DOHH2 (cell line): ENCODE data around the gene HMGN1.

Source experiments
- H3F3A ChIP-seq: fragments of 200-600 bp; sonication (generic), shearing (Covaris generic); 2 replicates; pipeline ENCODE4 v1.6.0; 2016; ENCODE audit warnings: antibody characterized with exemption, mild to moderate bottlenecking; ENCODE audit not compliant: control insufficient read depth, insufficient read depth
- H3K27ac ChIP-seq: fragments of 200-600 bp; sonication (generic); 2 replicates; pipeline ENCODE4 v1.5.1; 2014; ENCODE audit warnings: low read depth, mild to moderate bottlenecking, low read length, moderate library complexity
- H3K27me3 ChIP-seq: fragments of 200-600 bp; sonication (generic); 2 replicates; pipeline ENCODE4 v1.6.1; 2014; ENCODE audit warnings: mild to moderate bottlenecking, low read length, mixed read lengths; ENCODE audit not compliant: control insufficient read depth
- H3K36me3 ChIP-seq: fragments of 200-600 bp; sonication (generic); 2 replicates; pipeline ENCODE4 v1.6.1; 2014; ENCODE audit warnings: mild to moderate bottlenecking, low read length, moderate library complexity, mixed read lengths; ENCODE audit not compliant: control insufficient read depth
- H3K4me1 ChIP-seq: fragments of 200-600 bp; sonication (generic); 2 replicates; pipeline ENCODE4 v1.6.1; 2014; ENCODE audit warnings: mild to moderate bottlenecking, low read length, mixed read lengths; ENCODE audit not compliant: control insufficient read depth
- H3K4me2 ChIP-seq: fragments of 200-600 bp; sonication (generic); 2 replicates; pipeline ENCODE4 v1.6.0; 2014; ENCODE audit warnings: mild to moderate bottlenecking, low read length, moderate library complexity
- H3K4me3 ChIP-seq: fragments of 200-600 bp; sonication (generic); 2 replicates; pipeline ENCODE4 v1.5.1; 2014; ENCODE audit warnings: mild to moderate bottlenecking, low read length, mixed read lengths
- H3K79me2 ChIP-seq: fragments of 200-600 bp; sonication (generic); 2 replicates; pipeline ENCODE4 v1.6.1; 2014; ENCODE audit warnings: mild to moderate bottlenecking, low read length, mixed read lengths; ENCODE audit not compliant: control insufficient read depth
- H3K9me2 ChIP-seq: fragments of 200-600 bp; sonication (generic); replicated peaks from 2 replicates; pipeline ENCODE4 v1.6.1; 2014; ENCODE audit warnings: mild to moderate bottlenecking, low read length, mixed read lengths; ENCODE audit not compliant: control insufficient read depth
- H3K9me3 ChIP-seq: fragments of 200-600 bp; sonication (generic); 2 replicates; pipeline ENCODE4 v1.6.1; 2014; ENCODE audit warnings: antibody characterized with exemption, low read length, mixed read lengths; ENCODE audit not compliant: control insufficient read depth, insufficient read depth
- H4K20me1 ChIP-seq: fragments of 200-600 bp; sonication (generic); 2 replicates; pipeline ENCODE4 v1.6.0; 2014; ENCODE audit warnings: low read depth, mild to moderate bottlenecking, antibody characterized with exemption, low read length, moderate library complexity; ENCODE audit not compliant: control insufficient read depth, insufficient read depth
- EZH2phosphoT487 ChIP-seq: fragments of 200-600 bp; sonication (generic); IDR thresholded peaks from 2 replicates; pipeline ENCODE4 v1.6.1; 2017; ENCODE audit warnings: borderline replicate concordance, mild to moderate bottlenecking, antibody characterized with exemption, low read length, moderate library complexity, mixed read lengths
- TF ChIP-seq, protein P1 (sequence below): fragments of 200-600 bp; sonication (generic); IDR thresholded peaks from one replicate; pipeline ENCODE4 v1.5.1; 2014; ENCODE audit warnings: antibody characterized with exemption, mild to moderate bottlenecking, low read depth, low read length; ENCODE audit not compliant: poor library complexity, severe bottlenecking

Gene HMGN1

DNA sequence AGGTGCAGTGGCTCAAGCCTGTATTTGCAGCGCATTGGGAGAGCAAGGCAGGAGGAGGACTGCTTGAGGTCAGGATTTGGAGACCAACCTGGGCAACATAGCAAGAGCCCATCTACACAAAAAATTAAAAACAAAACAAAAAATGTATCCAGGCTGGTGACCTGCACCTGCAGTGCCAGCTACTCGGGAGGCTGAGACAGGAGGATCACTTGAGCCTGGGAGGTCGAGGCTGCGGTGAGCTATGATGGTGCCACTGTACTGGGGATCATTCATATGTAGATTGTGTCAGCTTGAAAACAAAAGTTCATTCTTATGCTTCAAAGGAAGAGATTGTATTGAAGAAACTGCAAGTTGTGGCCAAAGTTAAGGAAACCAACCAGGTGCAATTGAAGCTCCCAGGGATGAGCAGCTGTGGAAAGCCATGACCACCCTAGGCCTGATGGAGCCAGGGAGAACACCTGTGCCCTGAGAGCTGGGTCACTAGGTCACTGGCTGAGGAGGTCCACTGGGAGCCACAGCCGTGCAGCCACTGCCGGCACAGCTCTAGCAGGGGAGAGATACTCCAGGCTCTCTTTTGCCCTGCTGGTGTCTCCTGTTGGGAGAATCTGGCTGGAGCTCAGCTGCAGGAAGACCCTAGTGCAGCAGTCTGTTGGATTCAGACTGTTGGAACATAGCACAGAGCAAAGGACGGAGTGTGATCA, 22.1 kb downstream of the HMGN1 start:
- peak overlapping the region; percentile 41 for H3K27ac ChIP-seq

GRCh38 chr21:39325458-39325857, 23.4 kb downstream of the HMGN1 start:
- TF ChIP-seq, protein P1, sequence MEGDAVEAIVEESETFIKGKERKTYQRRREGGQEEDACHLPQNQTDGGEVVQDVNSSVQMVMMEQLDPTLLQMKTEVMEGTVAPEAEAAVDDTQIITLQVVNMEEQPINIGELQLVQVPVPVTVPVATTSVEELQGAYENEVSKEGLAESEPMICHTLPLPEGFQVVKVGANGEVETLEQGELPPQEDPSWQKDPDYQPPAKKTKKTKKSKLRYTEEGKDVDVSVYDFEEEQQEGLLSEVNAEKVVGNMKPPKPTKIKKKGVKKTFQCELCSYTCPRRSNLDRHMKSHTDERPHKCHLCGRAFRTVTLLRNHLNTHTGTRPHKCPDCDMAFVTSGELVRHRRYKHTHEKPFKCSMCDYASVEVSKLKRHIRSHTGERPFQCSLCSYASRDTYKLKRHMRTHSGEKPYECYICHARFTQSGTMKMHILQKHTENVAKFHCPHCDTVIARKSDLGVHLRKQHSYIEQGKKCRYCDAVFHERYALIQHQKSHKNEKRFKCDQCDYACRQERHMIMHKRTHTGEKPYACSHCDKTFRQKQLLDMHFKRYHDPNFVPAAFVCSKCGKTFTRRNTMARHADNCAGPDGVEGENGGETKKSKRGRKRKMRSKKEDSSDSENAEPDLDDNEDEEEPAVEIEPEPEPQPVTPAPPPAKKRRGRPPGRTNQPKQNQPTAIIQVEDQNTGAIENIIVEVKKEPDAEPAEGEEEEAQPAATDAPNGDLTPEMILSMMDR: no peak
- no peak for TF ChIP-seq EZH2phosphoT487
- H3K79me2 ChIP-seq: peaks cover 9% of the 10 kb centered on the region
- no peaks in the 10 kb centered on the region for H3K27me3 ChIP-seq
- H3K4me2 ChIP-seq: no peak overlapping the region
- no peaks in the 10 kb centered on the region for H3K36me3 ChIP-seq
- no peak overlapping the region for H3K27ac ChIP-seq
- H3K4me3 ChIP-seq: no peak overlapping the region
- no peaks in the 10 kb centered on the region for H4K20me1 ChIP-seq
- no peaks in the 10 kb centered on the region for H3K9me3 ChIP-seq
- H3F3A ChIP-seq: peaks cover 32% of the 10 kb centered on the region
- no peaks in the 10 kb centered on the region for H3K9me2 ChIP-seq
- peaks cover 89% of the 10 kb centered on the region for H3K4me1 ChIP-seq

More for the DNA sequence above, 22.1 kb downstream of the HMGN1 start:
- Histone ChIP-seq H3K79me2 (peaks cover 2% of the 10 kb centered on the region; the same call in 1 of the 2 replicates), H3K4me2 (no peak overlapping the region), H4K20me1 (no peaks in the 10 kb centered on the region), H3K4me1 (peaks cover 89% of the 10 kb centered on the region), H3K27me3 (no peaks in the 10 kb centered on the region), H3F3A (peaks cover 31% of the 10 kb centered on the region), H3K9me3 (no peaks in the 10 kb centered on the region), H3K4me3 (no peak overlapping the region), H3K9me2 (no peaks in the 10 kb centered on the region), H3K36me3 (no peaks in the 10 kb centered on the region)
- TF ChIP-seq EZH2phosphoT487: no peak
- TF ChIP-seq, protein P1: no peak

DNA sequence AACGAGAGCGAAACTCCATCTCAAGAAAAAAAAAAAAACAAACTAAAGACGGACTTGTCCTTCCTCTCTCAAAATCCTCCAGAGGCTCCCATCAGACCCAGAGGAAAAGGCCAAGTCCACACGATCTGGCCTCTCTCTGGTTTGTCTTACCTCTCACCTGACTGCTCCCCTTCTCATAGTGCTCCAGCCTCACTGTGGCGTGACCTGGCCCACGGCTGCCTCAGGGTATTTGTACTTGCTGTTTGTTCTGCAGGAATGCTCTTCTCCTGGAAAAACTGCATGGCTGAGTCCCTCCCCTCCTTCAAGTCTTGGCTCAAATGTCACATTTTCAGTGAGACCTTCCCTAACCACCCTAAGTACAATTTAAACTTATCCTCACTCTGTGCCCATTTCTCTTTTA, 27.5 kb downstream of the HMGN1 start:
- TF ChIP-seq, protein P1: no peak
- TF ChIP-seq EZH2phosphoT487: no peak
- peak overlapping the region; percentile 96 for H3K27ac ChIP-seq
- H3K36me3 ChIP-seq: peaks cover 3% of the 10 kb centered on the region; the same call in 1 of the 2 replicates
- no peaks in the 10 kb centered on the region for H3K9me3 ChIP-seq
- peaks cover 20% of the 10 kb centered on the region for H3K79me2 ChIP-seq
- H3K9me2 ChIP-seq: no peaks in the 10 kb centered on the region
- peak overlapping the region; percentile 97 for H3K4me2 ChIP-seq
- peaks cover 43% of the 10 kb centered on the region for H3F3A ChIP-seq
- no peaks in the 10 kb centered on the region for H3K27me3 ChIP-seq
- H3K4me3 ChIP-seq: peak overlapping the region; percentile 75
- peaks cover 90% of the 10 kb centered on the region for H3K4me1 ChIP-seq
- no peaks in the 10 kb centered on the region for H4K20me1 ChIP-seq
